Osteocyte (in vitro differentiated cells): ENCODE measurements around the gene CCNB1. TPM values are rescaled to one million over a fixed set of nuclear protein-coding genes. Genes with fewer than 3 reads are reported as not detected.
"Not testable (repeated sequence)": the region's sequence is repeated elsewhere in the genome, so short reads cannot be mapped to it uniquely, and the experiment has no call there.

Experiments used
- DNase-seq: peaks from one replicate; pipeline ENCODE4 v3.0.0; 2021; ENCODE audit warnings: mixed read lengths; ENCODE audit not compliant: unreplicated experiment; ENCODE audit errors: extremely low spot score
- H3K27ac Mint-ChIP-seq: one replicate; pipeline ENCODE4 v1.8.0; 2021; ENCODE audit warnings: mild to moderate bottlenecking, mixed read lengths; ENCODE audit not compliant: unreplicated experiment
- H3K27me3 Mint-ChIP-seq: one replicate; pipeline ENCODE4 v1.8.0; 2021; ENCODE audit warnings: mixed read lengths; ENCODE audit not compliant: unreplicated experiment
- H3K36me3 Mint-ChIP-seq: one replicate; pipeline ENCODE4 v1.8.0; 2021; ENCODE audit warnings: mixed read lengths; ENCODE audit not compliant: unreplicated experiment
- H3K4me1 Mint-ChIP-seq: one replicate; pipeline ENCODE4 v1.8.0; 2021; ENCODE audit warnings: mixed read lengths; ENCODE audit not compliant: unreplicated experiment
- H3K4me3 Mint-ChIP-seq: one replicate; pipeline ENCODE4 v1.8.0; 2021; ENCODE audit warnings: mild to moderate bottlenecking, moderate library complexity, mixed read lengths; ENCODE audit not compliant: unreplicated experiment
- H3K9me3 Mint-ChIP-seq: one replicate; pipeline ENCODE4 v1.8.0; 2021; ENCODE audit warnings: mixed read lengths; ENCODE audit not compliant: unreplicated experiment
- total RNA-seq: library from RNA; stranded (reverse); gene quantifications from 2 replicates; pipeline ENCODE4 v1.2.1, GENCODE V29; 2021
- TF ChIP-seq, protein P1 (sequence below): fragments of 200-600 bp; sonication (generic); IDR thresholded peaks from 2 replicates; pipeline ENCODE4 v1.5.0; 2021; ENCODE audit warnings: antibody characterized with exemption, mild to moderate bottlenecking, moderate library complexity

The CCNB1 gene
- total RNA-seq, 1 donor from 2014 or later = 39.3 TPM

- Mint-ChIP-seq H3K9me3 (no peaks in the 10 kb centered on the region), H3K27ac (no peak overlapping the region), H3K36me3 (no peaks in the 10 kb centered on the region), H3K4me1 (no peaks in the 10 kb centered on the region), H3K27me3 (no peaks in the 10 kb centered on the region), H3K4me3 (no peak overlapping the region)
- no peak for DNase-seq
- TF ChIP-seq, protein P1, sequence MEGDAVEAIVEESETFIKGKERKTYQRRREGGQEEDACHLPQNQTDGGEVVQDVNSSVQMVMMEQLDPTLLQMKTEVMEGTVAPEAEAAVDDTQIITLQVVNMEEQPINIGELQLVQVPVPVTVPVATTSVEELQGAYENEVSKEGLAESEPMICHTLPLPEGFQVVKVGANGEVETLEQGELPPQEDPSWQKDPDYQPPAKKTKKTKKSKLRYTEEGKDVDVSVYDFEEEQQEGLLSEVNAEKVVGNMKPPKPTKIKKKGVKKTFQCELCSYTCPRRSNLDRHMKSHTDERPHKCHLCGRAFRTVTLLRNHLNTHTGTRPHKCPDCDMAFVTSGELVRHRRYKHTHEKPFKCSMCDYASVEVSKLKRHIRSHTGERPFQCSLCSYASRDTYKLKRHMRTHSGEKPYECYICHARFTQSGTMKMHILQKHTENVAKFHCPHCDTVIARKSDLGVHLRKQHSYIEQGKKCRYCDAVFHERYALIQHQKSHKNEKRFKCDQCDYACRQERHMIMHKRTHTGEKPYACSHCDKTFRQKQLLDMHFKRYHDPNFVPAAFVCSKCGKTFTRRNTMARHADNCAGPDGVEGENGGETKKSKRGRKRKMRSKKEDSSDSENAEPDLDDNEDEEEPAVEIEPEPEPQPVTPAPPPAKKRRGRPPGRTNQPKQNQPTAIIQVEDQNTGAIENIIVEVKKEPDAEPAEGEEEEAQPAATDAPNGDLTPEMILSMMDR = no peak
Observed at GRCh38 chr5:69160651-69161050, 6.3 kb upstream of the CCNB1 start.

- H3K27ac Mint-ChIP-seq = peak overlapping the region; percentile 93
- H3K27me3 Mint-ChIP-seq = no peaks in the 10 kb centered on the region
- no peak for DNase-seq
- peaks cover 28% of the 10 kb centered on the region for H3K4me1 Mint-ChIP-seq
- H3K4me3 Mint-ChIP-seq = peak overlapping the region; percentile 95
- H3K36me3 Mint-ChIP-seq = peaks cover 3% of the 10 kb centered on the region
- TF ChIP-seq, protein P1 = no peak
- no peaks in the 10 kb centered on the region for H3K9me3 Mint-ChIP-seq
Observed at GRCh38 chr5:69167493-69167855, 524 bp downstream of the CCNB1 start.

DNA sequence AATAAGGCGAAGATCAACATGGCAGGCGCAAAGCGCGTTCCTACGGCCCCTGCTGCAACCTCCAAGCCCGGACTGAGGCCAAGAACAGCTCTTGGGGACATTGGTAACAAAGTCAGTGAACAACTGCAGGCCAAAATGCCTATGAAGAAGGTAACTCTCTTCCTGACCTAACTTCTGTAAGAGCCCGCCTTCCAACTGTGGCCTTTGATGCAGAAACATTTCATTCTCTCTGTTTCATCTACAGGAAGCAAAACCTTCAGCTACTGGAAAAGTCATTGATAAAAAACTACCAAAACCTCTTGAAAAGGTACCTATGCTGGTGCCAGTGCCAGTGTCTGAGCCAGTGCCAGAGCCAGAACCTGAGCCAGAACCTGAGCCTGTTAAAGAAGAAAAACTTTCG is 979 bp downstream of the CCNB1 start:
- H3K4me1 Mint-ChIP-seq = peaks cover 28% of the 10 kb centered on the region
- H3K27ac Mint-ChIP-seq = peak overlapping the region; percentile 93
- peaks cover 4% of the 10 kb centered on the region for H3K36me3 Mint-ChIP-seq
- H3K9me3 Mint-ChIP-seq = no peaks in the 10 kb centered on the region
- H3K27me3 Mint-ChIP-seq = no peaks in the 10 kb centered on the region
- TF ChIP-seq, protein P1 = no peak
- H3K4me3 Mint-ChIP-seq = peak overlapping the region; percentile 95
- no peak for DNase-seq

DNA sequence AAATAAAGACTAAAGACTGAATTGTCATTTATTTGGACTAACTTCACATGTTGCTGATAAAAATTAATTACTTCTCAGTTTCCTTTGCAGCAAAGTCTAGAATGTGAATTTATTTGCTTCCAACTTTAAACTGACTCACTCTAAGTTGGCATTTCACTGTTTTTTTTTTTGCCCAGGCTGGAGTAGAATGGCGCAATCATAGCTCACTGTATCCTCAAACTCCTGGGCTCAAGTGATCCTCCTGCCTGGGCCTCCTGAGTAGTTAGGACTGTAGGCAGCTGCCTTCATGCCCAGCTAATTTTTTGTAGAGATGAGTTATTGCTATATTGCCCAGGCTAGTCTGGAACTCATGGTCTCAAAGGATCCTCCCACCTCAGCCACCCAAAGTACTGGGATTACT is 3.5 kb downstream of the CCNB1 start:
- Mint-ChIP-seq H3K4me3 (no peak overlapping the region), H3K27me3 (no peaks in the 10 kb centered on the region), H3K9me3 (no peaks in the 10 kb centered on the region), H3K36me3 (peaks cover 16% of the 10 kb centered on the region), H3K4me1 (peaks cover 28% of the 10 kb centered on the region), H3K27ac (no peak overlapping the region)
- TF ChIP-seq, protein P1 = no peak
- DNase-seq = no peak

DNA sequence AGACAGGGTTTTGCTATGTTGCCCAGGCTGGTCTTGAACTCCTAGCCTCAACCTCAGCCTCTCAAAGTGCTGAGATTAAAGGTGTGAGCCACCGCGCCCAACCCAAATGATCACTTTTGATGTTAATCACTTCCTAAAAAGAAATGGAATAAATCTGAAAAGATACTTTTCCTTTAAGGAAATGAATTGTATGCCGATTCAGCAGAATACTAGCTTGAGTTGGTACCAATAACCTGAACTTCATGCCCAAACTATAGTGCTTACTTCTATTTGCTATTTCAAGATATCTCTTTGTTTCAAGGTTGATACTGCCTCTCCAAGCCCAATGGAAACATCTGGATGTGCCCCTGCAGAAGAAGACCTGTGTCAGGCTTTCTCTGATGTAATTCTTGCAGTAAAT is 4.0 kb downstream of the CCNB1 start:
- no peak for DNase-seq
- Mint-ChIP-seq H3K4me3 (no peak overlapping the region), H3K4me1 (peaks cover 28% of the 10 kb centered on the region), H3K36me3 (peaks cover 16% of the 10 kb centered on the region), H3K9me3 (no peaks in the 10 kb centered on the region), H3K27me3 (no peaks in the 10 kb centered on the region), H3K27ac (no peak overlapping the region)
- TF ChIP-seq, protein P1 = no peak

- not testable (repeated sequence) for H3K27ac Mint-ChIP-seq
Observed at GRCh38 chr5:69181659-69182293, 14.8 kb downstream of the CCNB1 start.

More at GRCh38 chr5:69181659-69182293, 14.8 kb downstream of the CCNB1 start:
- not testable (repeated sequence) for H3K9me3 Mint-ChIP-seq, H3K36me3 Mint-ChIP-seq, H3K27me3 Mint-ChIP-seq, H3K4me1 Mint-ChIP-seq, H3K4me3 Mint-ChIP-seq
- DNase-seq = peak; percentile 27
